HG02840 (cell line): ENCODE measurements around the gene TTLL4.
"Not testable (repeated sequence)": the region's sequence is repeated elsewhere in the genome, so short reads cannot be mapped to it uniquely, and the experiment has no call there.

Experiments
- ATAC-seq: cut with Tn5 transposase; IDR thresholded peaks from one replicate; pipeline ENCODE4 v1.9.1; 2021; ENCODE audit warnings: mild to moderate bottlenecking, moderate library complexity, moderate number of reproducible peaks; ENCODE audit not compliant: unreplicated experiment, low FRiP score

Gene TTLL4, protein sequence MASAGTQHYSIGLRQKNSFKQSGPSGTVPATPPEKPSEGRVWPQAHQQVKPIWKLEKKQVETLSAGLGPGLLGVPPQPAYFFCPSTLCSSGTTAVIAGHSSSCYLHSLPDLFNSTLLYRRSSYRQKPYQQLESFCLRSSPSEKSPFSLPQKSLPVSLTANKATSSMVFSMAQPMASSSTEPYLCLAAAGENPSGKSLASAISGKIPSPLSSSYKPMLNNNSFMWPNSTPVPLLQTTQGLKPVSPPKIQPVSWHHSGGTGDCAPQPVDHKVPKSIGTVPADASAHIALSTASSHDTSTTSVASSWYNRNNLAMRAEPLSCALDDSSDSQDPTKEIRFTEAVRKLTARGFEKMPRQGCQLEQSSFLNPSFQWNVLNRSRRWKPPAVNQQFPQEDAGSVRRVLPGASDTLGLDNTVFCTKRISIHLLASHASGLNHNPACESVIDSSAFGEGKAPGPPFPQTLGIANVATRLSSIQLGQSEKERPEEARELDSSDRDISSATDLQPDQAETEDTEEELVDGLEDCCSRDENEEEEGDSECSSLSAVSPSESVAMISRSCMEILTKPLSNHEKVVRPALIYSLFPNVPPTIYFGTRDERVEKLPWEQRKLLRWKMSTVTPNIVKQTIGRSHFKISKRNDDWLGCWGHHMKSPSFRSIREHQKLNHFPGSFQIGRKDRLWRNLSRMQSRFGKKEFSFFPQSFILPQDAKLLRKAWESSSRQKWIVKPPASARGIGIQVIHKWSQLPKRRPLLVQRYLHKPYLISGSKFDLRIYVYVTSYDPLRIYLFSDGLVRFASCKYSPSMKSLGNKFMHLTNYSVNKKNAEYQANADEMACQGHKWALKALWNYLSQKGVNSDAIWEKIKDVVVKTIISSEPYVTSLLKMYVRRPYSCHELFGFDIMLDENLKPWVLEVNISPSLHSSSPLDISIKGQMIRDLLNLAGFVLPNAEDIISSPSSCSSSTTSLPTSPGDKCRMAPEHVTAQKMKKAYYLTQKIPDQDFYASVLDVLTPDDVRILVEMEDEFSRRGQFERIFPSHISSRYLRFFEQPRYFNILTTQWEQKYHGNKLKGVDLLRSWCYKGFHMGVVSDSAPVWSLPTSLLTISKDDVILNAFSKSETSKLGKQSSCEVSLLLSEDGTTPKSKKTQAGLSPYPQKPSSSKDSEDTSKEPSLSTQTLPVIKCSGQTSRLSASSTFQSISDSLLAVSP

DNA sequence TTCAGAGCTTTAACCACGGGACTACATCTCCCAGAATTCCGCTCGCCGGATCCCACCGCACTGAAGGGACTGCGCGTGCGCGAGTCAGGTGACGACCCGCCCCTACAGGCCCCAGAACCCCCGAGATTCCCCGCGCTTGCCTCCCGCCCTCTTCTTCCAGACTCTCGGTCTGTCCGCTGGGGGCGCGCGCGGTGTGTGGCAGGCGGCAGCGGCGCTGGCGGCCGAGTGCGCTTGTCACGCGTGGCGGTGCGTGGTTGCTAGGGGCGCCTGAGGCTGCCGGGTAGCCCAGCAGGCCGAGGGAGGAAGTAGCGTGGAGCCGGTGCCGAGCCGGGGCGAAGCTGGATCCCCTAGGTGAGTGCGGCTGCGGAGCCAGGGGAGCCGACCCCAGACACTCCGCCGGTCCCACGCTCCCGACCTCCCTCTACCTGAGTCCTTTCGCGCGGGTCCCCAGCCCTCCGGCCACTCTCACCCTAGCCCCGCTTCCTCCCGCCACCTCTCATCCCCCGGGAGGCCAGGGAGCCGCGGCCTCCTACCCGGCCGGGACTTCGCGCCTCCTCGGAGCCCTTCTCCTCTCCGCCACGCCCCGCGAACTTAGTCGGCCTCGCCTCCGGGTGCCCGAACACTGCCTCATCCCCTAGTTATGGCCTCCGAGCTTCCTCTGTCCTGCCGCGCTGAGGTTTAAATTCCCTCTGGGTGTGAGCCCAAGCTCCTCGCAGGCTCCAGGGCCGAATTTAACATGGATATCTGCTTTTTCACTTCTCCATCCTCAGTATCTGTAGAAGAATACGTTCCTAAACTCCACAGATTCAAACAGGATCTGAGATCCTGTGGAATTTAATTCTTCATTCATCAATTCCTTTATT, at the start of gene TTLL4:
Gene TTLL4 (plus strand): TSS at position 149 of the 863 bp plus-strand sequence. CDS start 26,842 bp downstream, outside the sequence.
- ATAC-seq, result peak; percentile 92

DNA sequence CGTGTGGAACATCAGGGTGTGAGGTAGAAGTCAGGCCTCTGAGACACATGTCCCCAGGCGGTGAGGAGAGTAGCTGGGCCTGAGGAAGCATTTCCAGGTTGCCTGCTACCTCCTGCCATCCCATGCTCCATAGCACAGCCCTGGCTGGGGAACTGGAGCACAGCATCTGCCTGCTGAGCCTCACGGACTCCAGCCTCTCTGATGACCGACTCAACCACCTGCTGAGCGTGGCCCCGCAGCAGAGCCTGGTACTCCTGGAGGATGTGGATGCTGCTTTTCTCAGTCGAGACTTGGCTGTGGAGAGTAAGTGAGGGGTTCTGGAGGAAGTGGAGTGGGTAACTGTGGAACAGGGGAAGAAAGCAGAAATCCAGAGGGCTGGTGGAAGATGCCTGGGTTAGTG, 48.3 kb upstream of the TTLL4 start:
- no peak for ATAC-seq

DNA sequence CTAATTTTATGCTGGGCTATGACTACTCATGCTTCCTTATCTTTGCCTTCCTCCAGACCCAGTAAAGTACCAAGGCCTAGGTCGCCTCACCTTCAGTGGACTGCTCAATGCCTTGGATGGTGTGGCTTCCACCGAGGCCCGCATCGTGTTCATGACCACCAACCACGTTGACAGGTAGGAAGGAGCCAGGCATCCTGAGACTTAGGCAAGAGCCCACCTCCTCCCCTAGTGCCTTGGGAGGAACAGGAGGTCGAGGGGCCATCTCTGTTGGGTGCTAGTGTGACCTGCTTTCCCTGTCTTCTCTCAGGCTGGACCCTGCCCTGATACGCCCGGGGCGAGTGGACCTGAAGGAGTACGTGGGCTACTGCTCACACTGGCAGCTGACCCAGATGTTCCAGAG, 47.8 kb upstream of the TTLL4 start:
- ATAC-seq, result no peak

DNA sequence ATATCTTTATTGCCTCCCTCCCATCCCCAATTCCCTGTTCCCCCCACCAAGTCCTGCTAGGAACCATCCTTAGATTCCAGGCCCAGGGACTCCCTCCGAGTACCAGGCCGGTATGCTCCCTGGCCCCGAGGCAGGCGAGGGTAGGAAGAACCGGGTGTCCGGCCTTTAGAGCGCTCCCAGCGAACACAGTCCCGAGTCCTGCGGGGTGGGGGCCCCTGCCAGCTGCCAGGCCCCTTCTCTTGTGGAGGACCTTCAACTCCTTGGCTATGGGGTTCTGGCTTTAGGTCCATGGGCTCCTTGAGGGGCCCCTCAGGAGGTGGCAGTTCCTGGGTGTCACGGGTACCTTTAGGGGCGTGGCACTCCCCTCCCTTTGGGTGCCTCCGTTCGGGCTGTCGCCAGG, 46.7 kb upstream of the TTLL4 start:
- no peak for ATAC-seq

DNA sequence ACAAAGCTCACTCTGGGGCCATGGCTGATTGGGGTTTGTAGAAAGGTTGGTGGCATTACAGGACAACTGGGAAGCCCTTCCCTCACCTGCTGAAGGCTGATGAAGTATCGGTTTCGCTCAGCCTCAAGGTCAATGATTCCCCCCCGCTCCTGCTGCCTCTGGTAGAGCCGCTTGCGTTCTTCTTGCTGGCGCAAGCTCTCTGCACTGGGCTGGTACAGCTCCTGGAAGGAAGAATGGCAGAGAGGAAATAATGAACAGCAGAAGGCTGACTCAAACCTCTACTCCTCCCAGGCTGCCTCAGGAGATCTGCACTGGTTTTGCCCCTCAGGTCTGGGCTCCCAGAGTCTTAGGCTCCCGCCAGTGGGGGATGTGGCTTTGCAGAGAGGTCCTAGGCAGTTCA, 46.0 kb upstream of the TTLL4 start:
- no peak for ATAC-seq

DNA sequence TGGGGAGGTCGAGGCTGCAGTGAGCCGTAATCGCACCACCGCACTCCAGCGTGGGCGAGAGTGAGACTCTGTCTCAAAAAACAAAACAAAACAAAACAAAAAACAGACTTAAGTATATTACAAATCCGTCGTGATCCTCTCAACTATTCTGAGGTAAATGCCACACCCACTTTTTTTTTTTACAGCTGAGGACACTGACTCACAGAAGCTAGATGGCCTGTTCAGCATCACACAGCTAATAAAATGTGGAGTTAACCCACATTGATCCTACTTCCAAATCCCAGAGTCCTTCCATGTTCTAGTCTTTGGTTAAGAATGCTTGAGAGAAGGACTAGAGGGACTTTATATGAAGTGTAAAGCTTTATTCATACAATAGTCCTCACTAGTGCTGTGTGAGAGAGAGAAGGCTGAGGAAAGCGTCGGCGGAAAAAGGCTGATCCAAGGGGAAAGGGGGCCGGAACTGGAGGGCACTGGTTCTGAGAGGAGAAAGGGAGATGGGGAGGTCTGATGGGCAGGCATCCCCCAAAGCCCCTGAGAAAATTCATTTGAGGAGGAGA, 39.5 kb upstream of the TTLL4 start:
- ATAC-seq, result no peak

DNA sequence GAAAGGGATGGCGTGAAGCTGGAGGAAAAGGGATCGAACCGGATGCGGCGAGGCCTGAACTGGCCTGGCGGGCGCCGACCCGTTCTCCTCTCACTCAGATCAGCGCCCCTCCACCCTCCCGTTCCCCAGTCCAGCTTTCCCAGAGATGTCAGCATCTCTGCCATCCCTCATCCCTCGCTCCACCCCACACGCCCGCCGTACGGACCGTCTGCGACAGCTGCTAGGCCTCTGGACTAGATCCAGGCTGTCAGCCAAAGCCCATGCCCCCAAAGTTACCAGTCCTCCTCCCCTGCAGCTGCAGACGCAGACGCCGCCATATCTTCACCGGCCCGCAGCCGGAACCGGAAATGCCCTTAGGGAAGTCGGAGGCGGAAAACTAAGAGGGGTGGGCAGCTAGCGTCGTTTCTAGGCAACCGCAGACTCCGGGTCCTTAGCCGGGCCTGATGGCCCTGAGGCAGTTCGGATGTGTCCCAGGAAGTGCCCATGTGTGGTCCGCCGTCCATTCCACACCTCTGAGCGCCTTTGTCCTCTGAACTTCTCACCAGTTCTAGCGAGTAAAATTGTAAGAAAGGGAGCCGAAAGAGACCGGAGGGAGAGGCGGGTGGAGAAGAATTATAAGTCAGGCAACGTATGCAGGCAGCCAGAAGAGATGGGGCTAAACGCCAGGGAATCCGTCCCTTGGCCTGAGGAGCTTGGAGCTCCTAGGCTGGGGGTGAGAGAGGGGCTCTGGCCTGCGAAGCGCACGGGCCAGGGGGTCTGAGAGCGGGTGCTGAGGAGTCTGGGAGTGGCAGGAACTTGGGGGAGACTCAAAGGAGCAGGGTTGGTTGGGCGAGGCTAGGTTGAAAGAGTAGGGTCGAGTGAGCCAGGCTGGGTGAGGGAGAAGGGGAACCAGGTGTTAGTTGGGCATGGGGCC, 38.7 kb upstream of the TTLL4 start, which contains the start of the genes RNF25 and STK36:
Gene RNF25 (minus strand): TSS at position 349 of the 913 bp plus-strand sequence. CDS start 32 bp downstream, at position 317.
Gene STK36 (plus strand): TSS at position 433 of the 913 bp plus-strand sequence. CDS start 744 bp downstream, outside the sequence.
- ATAC-seq, result peak; percentile 97

DNA sequence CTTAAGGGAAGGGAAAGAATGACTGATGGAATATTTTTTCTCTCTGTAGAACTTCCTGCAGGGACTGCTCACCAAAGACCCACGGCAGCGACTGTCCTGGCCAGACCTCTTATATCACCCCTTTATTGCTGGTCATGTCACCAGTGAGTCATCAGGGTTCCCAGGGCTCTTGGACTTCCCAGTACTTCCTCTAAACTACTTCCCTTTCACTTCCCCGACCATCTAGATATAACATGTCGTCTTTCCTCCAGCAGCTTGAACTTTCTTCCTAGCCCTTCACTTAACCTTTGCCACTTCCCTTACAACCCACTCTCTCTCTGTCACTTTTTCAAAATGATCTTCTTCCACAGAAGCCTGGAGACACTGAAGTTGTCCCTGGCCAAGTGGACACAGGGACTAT, 31.5 kb upstream of the TTLL4 start:
- ATAC-seq, result no peak

DNA sequence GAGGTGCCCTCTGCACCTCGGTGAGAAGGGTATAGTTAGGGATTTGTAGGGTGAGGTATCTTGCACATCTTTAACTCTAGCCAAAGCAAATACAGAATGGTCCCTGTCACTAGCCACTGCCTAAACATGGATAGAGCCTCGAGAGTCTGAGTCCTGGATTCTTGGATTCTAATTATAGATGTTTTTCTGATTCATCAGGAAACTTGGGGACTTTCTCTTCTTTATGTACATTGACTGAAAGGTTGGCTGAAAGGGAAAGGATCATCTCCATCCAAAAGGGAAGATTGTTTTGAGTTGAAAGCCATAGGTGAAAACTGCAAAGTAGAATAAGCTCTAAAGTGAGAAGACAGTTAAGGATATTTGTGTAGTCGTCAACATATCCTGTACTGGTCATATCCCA, 30.6 kb upstream of the TTLL4 start:
- ATAC-seq, result no peak

DNA sequence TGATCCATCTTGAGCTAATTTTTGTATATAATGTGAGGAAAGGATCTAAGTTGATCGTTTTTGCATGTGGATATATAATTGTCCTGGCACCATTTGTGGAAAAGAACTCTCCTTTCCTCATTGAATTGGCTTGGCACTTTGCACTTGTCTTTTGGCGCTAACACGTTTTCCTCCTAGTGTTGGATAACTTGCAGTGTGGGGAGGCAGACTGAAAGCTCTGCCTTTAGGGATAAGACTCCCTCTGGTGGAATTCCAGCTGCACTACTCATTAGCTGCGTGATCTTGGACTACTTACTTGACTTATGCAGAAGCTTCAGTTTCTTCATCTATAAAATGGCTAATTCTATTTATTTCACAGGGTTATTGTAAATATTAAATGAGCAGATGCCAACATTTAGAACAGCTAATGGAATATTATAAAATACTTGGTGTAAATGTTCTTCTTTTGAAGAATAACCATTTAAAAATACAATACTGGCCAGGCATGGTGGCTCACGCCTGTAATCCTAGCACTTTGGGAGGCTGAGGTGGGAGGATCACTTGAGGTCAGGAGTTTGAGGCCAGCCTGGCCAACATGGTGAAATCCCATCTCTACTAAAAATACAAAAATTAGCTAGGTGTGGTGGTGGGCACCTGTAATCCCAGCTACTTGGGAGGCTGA, 23.1 kb upstream of the TTLL4 start:
- ATAC-seq, result not testable (repeated sequence)

DNA sequence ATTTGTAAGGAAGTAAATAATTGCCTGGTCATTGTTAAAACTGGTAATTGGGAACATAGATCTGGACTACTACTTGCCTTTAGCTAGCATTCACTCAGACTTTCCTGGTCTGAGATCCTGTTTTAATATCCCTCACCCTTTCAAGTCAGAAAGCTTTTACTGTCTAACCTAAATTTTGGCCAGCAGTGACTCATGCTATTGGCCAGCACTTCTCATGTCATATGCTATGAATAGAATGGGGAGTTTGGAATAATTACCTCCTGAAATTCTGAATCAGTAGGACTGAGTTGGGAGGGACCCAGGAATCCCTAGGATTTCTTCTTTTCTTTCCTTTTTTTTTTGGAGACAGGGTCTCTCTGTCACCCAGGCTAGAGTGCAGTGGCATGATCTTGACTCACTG, 19.4 kb upstream of the TTLL4 start:
- no peak for ATAC-seq

DNA sequence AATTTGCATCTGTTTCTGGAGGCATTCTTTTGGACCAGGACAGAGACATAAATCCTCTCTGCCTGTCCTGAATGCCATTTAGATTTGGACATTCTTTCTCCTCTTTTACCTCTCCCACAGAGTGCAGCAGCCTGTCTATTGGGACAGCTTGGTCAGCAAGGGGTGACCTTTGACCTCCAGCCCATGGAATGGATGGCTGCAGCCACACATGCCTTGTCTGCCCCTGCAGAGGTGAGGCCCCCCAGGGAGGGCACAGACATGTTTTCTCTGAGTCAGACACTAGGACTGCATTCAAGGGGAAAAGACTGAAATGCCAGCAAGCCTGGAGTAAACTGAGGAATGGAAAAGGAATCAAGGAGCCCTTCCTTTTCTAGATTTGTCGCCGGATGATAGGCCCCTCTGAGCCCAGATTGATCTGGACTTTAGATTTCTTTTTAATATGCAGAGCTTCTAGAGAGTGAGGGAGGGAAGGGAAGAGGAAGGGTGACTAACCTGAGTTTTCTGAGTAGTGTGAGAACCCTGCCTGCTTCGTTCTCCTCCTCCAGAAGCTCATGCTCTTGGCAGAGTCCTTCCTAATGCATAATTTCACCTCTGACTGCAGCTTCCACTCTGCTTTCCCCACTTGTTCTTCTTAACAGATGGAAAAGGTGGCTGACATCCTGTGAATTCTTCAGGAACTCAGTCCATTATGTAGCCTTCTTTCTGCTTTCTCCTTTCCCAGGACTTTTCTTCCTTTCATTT, 16.1 kb upstream of the TTLL4 start:
- ATAC-seq, result no peak

DNA sequence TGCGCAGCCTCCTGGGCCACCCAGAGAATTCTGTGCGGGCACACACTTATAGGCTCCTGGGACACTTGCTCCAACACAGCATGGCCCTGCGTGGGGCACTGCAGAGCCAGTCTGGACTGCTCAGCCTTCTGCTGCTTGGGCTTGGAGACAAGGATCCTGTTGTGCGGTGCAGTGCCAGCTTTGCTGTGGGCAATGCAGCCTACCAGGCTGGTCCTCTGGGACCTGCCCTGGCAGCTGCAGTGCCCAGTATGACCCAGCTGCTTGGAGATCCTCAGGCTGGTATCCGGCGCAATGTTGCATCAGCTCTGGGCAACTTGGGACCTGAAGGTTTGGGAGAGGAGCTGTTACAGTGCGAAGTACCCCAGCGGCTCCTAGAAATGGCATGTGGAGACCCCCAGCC, 11.8 kb upstream of the TTLL4 start:
- no peak for ATAC-seq

DNA sequence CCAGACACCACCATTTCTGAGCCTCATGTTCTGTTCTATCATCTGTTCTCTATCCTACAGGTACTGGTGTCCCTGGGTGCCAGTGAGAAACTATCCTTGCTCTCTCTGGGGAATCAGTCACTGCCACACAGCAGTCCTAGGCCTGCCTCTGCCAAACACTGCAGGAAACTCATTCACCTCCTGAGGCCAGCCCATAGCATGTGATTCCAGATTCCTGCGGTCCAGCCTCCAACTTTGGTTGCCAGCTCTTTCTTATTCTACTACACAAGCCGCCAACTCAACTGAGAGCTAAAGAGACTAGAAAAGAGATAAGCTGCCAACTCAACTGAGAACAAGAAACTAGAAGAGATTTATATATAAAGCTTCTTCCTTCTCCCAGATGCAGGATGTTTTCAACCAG, 8.8 kb upstream of the TTLL4 start:
- ATAC-seq, result no peak

DNA sequence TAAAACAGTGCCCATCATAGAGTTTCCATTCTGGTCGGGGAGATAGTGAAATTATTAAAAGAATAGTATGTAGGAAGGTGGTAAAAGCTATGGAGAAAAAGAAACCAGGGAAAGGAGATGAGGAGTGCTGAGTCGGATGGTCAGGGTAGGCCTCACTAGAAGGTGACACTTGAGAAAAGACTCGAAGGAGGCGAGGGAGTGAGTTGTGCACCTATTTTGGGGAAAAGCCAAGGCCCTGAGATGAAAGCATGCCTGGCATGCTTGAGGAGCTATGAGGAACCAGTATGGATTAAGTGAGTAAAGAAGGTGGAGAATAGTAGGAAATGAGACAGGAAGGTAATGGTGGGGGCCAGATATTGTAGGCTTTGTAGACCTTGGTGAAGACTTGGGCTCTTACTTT, 7.3 kb upstream of the TTLL4 start:
- ATAC-seq, result no peak

DNA sequence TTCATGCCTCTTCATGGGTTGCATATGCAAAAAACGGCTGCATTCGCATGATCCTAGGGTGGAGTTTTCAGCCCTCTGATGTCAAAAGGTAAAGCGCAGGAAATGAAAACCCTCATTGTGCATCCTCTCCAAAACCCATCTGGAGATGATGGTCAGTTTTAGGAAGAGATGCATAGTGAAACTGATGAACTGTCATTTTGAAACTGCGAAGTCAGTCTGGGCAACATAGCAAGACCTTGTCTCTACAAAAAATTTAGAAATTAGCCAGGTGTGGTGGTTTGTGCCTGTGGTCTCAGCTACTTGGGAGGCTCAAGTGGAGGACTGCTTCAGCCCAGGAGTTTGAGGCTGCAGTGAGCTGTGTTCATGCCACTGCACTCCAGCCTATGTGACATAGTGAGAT, 2.5 kb upstream of the TTLL4 start:
- ATAC-seq, result no peak

DNA sequence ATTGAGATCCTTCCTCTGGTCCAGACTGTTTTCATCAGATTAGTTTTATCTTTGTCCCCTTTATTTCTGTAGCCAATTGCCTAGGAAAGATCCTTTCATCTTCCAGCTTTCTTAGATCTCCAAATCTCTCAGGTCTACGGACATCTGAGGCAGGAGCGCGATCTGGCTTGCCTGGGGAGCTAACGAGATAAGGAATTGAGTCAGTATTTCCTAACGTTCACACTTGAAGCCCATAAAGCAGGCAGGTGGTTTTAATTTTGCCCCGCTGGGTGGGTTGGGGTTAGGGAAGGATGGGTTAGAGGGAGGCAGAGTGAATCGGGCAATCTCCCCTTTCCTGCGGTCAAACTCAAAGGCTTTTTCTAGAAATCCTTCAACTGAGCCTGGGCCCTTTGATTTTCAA, 727 bp upstream of the TTLL4 start:
- no peak for ATAC-seq
